Stimulated activated naive CD8-positive, alpha-beta T cell treated with anti-CD3 and anti-CD28 coated beads, Interleukin-15, amount 100 ng/mL, for 72 hours (primary cell): ENCODE data around the gene EFCAB11.
A peak's percentile ranks its signal among the peaks of the same experiment; 100 is the strongest.

Source experiments
- ATAC-seq: fragments of 150-1000 bp; cut with Tn5 transposase; 2 replicates; pipeline ENCODE4 v1.10.0; 2021; ENCODE audit warnings: mild to moderate bottlenecking, moderate library complexity
- DNase-seq, 2 donors: peaks; one replicate each; pipeline ENCODE4 v3.0.0; 2021 to 2022
- H3K27ac Mint-ChIP-seq, 2 donors: one replicate each; pipeline ENCODE4 v1.8.0; 2022; ENCODE audit warnings: mild to moderate bottlenecking in 2 of 2, mixed read lengths in 2 of 2, moderate library complexity in 2 of 2
- H3K27me3 Mint-ChIP-seq: one replicate; pipeline ENCODE4 v1.8.0; 2022; ENCODE audit warnings: mixed read lengths
- H3K4me1 Mint-ChIP-seq: one replicate; pipeline ENCODE4 v1.8.0; 2022; ENCODE audit warnings: mild to moderate bottlenecking, mixed read lengths
- H3K4me3 Mint-ChIP-seq, 2 donors: one replicate each; pipeline ENCODE4 v1.8.0; 2022; ENCODE audit warnings: mild to moderate bottlenecking in 2 of 2, mixed read lengths in 2 of 2, moderate library complexity in 1 of 2
- H3K9me3 Mint-ChIP-seq, 2 donors: one replicate each; pipeline ENCODE4 v1.8.0; 2022; ENCODE audit warnings: mixed read lengths in 2 of 2

The EFCAB11 gene

DNA sequence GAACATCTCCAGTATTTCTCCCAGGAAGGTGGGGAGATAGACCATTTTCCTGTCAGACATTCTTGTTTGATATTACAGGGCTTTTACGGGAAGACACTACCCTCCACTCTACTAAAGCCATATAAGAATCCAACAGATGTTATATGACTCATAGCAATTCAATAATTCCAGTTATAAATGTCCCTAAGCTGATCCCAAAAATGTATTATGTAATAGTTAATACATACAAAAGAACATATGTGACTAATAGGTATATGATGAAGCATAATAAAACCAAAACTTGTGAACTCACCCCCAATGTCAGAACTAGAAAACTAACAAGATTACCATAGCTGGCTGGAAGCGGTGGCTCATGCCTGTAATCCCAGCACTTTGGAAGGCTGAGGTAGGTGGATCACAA is 84.2 kb downstream of the EFCAB11 start:
- no peak overlapping the region for H3K27ac Mint-ChIP-seq
- no peak overlapping the region for H3K4me3 Mint-ChIP-seq
- peaks cover 15 to 19% of the 10 kb centered on the region in 2 donors for H3K9me3 Mint-ChIP-seq
- no peaks in the 10 kb centered on the region for H3K27me3 Mint-ChIP-seq
- no peak for ATAC-seq
- H3K4me1 Mint-ChIP-seq: no peaks in the 10 kb centered on the region
- no peak for DNase-seq

DNA sequence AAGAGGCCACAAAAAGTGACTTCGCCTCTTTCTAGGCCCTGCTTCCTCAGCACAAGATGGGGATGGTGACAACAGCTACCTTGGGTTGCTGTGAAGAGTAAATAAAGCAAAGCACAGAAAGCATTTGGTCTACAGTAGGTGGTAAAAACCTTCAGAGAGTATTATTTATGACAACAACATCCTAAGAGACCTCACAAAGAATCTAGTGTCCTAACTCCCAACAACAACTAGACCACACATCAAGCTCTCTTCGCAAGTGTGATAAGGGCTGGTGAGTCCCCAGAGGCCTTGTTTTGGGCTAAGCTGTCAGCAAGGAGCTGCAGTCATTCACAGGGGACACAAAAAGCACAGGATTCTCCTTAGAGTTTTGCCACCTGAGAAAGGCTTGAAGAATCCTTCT is 84.9 kb downstream of the EFCAB11 start:
- no peak for DNase-seq
- no peak for ATAC-seq
- peak overlapping the region; percentile 14 to 24 for H3K27ac Mint-ChIP-seq
- peaks cover 9 to 13% of the 10 kb centered on the region in 2 donors for H3K9me3 Mint-ChIP-seq
- H3K4me3 Mint-ChIP-seq: no peak overlapping the region
- H3K4me1 Mint-ChIP-seq: no peaks in the 10 kb centered on the region
- no peaks in the 10 kb centered on the region for H3K27me3 Mint-ChIP-seq

DNA sequence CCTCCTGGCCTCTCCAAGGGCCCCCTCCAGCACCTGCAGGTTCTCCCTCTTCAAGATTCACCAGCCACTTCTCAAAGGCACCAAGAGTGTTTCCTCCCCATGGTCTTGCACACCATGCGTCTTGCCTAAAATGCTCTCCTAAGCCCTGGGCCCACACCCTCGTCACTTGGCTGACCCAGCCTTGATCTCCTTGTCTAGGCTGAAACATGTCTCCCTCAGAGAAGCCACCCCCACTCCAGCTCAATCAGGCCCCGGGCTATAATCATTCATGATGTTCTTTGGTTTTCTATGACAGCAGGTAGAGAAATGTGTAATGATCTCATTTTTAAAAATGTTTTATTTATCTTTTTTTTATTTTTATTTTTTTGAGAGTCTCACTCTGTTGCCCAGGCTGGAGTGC is 88.1 kb downstream of the EFCAB11 start:
- Mint-ChIP-seq H3K27me3 (no peaks in the 10 kb centered on the region), H3K27ac (peak overlapping the region in 1 of 2 donors; percentile 67), H3K4me3 (no peak overlapping the region), H3K9me3 (no peaks in the 10 kb centered on the region), H3K4me1 (no peaks in the 10 kb centered on the region)
- ATAC-seq (no peak), DNase-seq (no peak)

DNA sequence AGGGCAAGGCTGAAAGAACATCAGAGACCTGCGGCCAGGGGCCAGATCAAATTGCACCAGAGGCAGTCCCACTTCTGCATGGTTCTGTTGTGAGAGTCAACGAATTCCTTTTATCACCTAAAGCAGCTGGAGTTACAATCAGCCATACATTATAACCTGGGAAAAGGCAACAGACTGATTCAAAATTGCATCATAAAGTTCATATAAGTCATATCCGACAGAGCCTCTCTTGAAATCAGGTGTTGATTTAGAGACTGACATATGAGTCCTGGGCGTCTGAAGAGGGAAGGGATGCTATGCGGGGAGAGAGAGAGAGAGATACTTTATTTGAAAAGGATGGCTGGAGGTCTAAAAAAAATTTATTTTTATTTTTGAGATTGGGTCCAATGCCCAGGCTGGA is 89.4 kb downstream of the EFCAB11 start:
- H3K4me1 Mint-ChIP-seq: no peaks in the 10 kb centered on the region
- ATAC-seq: no peak

DNA sequence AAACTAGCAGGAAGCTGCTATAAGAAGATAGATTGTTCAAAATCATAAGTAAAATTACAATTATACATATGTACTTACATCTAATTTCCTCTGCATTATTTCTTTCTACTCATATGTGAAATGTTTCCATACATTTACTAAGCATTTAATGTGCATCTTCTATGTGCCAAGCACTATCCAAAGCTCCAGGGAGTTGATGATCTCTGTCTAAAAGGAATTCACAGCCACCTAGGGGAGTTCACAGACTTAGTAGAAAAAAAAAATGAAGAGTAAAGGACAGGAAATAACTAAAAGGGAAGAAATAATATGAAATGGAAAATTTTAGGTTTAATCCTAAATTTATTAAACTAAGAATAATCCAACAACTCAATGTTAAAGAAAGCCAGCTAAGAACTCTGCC is 91.7 kb downstream of the EFCAB11 start:
- no peak for DNase-seq
- Mint-ChIP-seq H3K4me1 (no peaks in the 10 kb centered on the region), H3K27ac (no peak overlapping the region), H3K4me3 (no peak overlapping the region), H3K27me3 (no peaks in the 10 kb centered on the region), H3K9me3 (peaks cover 0 to 6% of the 10 kb centered on the region in 2 donors)
- ATAC-seq: no peak

More for the DNA sequence above, 89.4 kb downstream of the EFCAB11 start:
- H3K27ac Mint-ChIP-seq: no peak overlapping the region
- DNase-seq: no peak
- H3K4me3 Mint-ChIP-seq: no peak overlapping the region
- H3K9me3 Mint-ChIP-seq: peaks cover 0 to 6% of the 10 kb centered on the region in 2 donors
- H3K27me3 Mint-ChIP-seq: no peaks in the 10 kb centered on the region

DNA sequence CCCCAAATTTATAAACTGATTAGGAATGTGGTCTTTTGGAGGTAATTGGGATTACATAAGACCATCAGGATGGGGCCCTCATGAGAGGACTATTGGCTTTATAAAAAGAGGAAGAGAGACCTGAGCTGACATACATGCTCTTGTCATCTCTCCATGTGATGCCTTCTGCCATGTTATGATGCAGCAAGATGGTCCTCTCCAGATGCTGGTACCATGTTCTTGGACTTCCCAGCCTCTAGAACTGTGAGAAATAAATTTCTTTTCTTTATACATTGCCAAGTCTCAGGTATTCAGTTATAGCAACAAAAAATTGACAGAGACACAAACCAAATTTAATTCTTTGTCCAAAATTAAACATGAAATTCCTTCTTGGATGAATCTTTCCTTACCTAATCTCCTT is 92.9 kb downstream of the EFCAB11 start:
- Mint-ChIP-seq H3K4me3 (no peak overlapping the region), H3K4me1 (no peaks in the 10 kb centered on the region)

DNA sequence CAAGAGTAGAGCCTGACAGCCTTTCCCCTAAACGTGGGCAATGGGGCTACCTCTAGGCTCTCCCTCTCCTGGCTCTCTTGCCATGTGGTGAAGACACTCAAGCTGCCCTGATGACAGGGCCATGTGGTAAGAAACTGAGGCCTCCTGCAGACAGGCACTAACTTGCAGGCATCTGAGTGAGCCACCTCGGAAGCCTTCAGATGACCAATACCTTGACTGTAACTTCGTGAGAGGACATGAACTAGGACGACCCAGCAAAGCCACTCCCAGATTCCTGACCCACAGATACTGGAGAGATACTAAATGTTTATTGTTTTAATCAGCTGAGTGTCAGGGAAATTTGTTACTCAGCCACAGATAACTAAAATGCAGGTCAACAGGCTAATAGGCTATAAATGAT is 96.4 kb downstream of the EFCAB11 start:
- no peak for DNase-seq
- no peaks in the 10 kb centered on the region for H3K27me3 Mint-ChIP-seq
- H3K4me3 Mint-ChIP-seq: no peak overlapping the region
- ATAC-seq: no peak
- H3K9me3 Mint-ChIP-seq: peaks cover 0 to 6% of the 10 kb centered on the region in 2 donors
- H3K4me1 Mint-ChIP-seq: no peaks in the 10 kb centered on the region
- no peak overlapping the region for H3K27ac Mint-ChIP-seq

More for the DNA sequence above, 92.9 kb downstream of the EFCAB11 start:
- no peak for DNase-seq
- peaks cover 0 to 6% of the 10 kb centered on the region in 2 donors for H3K9me3 Mint-ChIP-seq
- H3K27me3 Mint-ChIP-seq: no peaks in the 10 kb centered on the region
- H3K27ac Mint-ChIP-seq: no peak overlapping the region
- ATAC-seq: no peak

DNA sequence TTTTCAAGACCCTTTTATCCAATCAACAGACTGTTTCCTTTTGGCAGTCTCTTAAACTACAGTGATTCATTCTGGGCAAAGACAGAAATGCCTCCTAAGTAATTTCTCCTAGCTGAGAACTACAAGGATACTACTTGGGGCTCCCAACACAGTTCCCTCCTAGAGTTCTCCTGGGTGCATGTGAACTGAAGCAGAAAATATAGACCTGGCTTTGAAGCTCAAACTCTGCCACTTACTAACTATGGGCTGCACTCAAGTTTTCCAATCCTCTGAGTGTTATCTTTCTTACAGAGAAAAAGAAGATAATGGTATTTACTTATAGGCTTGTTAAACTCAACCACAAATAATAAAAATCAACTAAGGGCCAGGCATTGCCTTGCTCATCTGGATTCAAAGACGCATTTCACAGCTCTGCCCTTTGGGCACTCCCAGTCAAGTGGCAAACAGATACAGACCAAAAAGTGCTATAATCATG is 97.6 kb downstream of the EFCAB11 start:
- H3K9me3 Mint-ChIP-seq: peaks cover 0 to 6% of the 10 kb centered on the region in 2 donors
- no peak overlapping the region for H3K27ac Mint-ChIP-seq
- no peaks in the 10 kb centered on the region for H3K4me1 Mint-ChIP-seq
- DNase-seq (no peak), ATAC-seq (no peak)
- no peak overlapping the region for H3K4me3 Mint-ChIP-seq
- no peaks in the 10 kb centered on the region for H3K27me3 Mint-ChIP-seq

DNA sequence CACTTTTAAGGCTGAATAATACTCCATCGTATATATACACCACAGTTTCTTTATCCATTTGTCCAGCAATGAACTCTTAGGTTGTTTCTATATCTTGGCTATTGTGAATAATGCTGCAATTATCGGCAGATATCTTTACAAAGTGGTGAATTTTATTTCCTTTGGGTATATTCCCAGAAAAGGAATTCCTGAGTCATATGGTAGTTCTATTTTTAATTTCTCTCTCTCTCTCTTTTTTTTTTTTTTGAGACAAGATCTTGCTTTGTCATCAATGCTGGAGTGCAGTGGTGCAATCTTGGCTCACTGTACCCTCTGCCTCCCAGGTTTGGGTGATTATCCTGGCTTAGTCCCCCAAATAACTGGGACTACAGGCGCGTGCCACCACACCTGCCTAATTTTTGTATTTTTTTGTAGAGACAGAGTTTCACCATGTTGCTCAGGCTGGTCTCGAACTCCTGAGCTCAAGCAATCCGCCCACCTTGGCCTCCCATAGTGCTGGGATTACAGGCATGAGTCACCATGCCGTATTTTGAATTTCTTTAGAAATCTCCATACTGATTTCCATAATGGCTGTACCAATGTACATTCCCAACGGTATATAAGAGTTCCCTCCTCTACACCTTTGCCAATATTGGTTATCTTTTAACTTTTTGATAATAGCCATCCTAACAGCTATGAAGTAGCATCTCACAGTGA is 98.4 kb downstream of the EFCAB11 start:
- ATAC-seq: no peak
- H3K4me3 Mint-ChIP-seq: no peak overlapping the region
- no peaks in the 10 kb centered on the region for H3K4me1 Mint-ChIP-seq
- peaks cover 0 to 3% of the 10 kb centered on the region in 2 donors for H3K9me3 Mint-ChIP-seq
- no peaks in the 10 kb centered on the region for H3K27me3 Mint-ChIP-seq
- H3K27ac Mint-ChIP-seq: no peak overlapping the region
- DNase-seq: no peak

DNA sequence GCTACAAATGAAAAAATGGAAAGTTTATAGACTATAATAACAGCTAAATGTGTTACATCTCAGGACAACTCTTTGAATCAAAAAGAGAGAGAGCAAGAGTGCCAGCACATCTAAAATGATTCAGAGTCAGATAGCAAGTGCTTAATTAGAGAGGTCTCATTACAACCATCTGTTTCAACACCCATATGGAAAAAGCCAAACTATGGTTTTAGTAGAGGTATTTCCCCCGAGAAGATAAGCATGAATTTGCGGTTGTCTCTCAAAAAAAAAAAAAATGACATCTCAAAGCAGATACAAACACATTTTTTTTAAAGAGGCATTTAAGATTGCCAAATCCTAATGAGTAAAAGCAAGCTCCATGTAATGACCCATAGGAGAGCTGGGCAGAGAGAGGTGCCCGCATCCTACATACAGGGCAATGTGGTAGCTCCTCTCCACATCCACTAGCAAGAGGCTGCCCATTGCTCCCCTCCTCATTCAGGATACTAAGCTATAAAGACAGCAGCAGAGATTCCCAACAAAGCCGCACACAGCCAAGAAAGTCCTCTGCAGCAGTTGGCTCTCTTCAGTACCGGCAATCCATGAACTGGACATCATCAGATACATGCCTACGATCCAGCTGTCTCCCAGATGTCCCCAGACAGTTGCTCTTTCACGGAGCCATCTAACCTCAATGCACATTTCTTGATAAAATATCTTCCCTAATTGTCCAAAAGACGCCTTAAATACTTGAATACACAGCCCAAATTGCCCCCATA is 100.4 kb downstream of the EFCAB11 start:
- Mint-ChIP-seq H3K27me3 (no peaks in the 10 kb centered on the region), H3K27ac (no peak overlapping the region), H3K4me1 (no peaks in the 10 kb centered on the region), H3K9me3 (no peaks in the 10 kb centered on the region), H3K4me3 (no peak overlapping the region)
- ATAC-seq: no peak
- DNase-seq: no peak

DNA sequence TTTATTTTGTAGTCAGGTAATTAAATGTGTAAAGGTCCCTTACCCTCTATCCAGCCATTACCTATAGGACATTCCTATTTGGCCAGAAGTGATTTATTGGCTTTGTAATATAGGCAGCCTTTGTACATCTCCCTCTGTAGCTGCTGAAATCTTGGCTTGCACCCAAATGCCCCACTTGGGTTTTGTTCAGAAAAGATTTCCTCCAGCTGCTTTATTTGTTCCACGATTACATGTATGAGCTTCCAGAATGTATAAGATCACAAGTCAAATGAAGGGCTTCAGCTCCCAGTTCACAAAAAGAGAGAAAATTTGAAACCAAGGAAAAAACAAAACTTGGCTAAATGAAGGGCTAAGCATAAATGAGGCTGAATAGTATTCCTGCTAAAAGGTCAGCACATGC is 103.4 kb downstream of the EFCAB11 start:
- Mint-ChIP-seq H3K27ac (no peak overlapping the region), H3K9me3 (peaks cover 0 to 7% of the 10 kb centered on the region in 2 donors), H3K27me3 (no peaks in the 10 kb centered on the region), H3K4me3 (no peak overlapping the region), H3K4me1 (no peaks in the 10 kb centered on the region)
- ATAC-seq (no peak), DNase-seq (no peak)

DNA sequence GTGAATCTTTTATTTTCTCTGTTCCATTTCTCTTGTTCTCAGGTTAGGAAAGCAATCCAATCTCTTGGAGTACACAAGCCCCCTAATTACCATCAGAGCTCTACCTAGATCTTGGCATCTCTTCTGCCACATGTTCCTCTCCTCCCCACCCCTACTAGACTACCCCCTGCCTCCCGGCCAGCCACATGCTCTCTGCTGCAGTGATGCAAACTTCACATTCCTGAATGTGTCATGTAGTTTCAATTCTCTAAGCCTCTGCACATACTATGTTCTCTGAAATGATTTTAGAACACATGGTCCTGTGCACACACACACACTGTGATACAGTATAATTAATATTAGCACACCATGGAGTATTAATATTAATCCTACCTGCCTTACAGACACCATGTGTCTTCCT is 104.6 kb downstream of the EFCAB11 start:
- no peak for DNase-seq
- H3K4me1 Mint-ChIP-seq: no peaks in the 10 kb centered on the region
- H3K27ac Mint-ChIP-seq: no peak overlapping the region
- no peaks in the 10 kb centered on the region for H3K27me3 Mint-ChIP-seq
- no peak overlapping the region for H3K4me3 Mint-ChIP-seq
- ATAC-seq: no peak
- H3K9me3 Mint-ChIP-seq: peaks cover 0 to 7% of the 10 kb centered on the region in 2 donors

DNA sequence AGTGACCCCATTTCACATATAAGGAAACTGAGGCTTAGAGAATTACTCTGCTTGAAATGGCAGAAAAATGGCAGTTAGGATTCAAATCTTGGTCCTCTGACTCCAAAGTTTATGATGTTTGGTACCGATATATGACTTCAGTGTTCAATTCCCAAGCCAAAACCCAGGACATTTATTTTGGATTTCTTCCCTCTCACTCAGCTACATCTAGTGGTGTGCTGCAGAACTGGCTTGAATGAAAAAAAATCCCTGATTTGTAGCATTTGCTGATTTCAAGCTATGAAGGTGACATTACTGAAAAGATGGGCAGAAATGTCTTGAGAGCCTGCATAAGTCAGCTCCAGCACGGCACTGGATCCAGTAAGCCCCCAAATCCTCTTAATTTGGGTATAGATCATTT is 106.4 kb downstream of the EFCAB11 start:
- peaks cover 0 to 7% of the 10 kb centered on the region in 2 donors for H3K9me3 Mint-ChIP-seq
- H3K27ac Mint-ChIP-seq: no peak overlapping the region
- DNase-seq: no peak
- no peak overlapping the region for H3K4me3 Mint-ChIP-seq
- no peaks in the 10 kb centered on the region for H3K27me3 Mint-ChIP-seq
- no peak for ATAC-seq
- no peaks in the 10 kb centered on the region for H3K4me1 Mint-ChIP-seq

DNA sequence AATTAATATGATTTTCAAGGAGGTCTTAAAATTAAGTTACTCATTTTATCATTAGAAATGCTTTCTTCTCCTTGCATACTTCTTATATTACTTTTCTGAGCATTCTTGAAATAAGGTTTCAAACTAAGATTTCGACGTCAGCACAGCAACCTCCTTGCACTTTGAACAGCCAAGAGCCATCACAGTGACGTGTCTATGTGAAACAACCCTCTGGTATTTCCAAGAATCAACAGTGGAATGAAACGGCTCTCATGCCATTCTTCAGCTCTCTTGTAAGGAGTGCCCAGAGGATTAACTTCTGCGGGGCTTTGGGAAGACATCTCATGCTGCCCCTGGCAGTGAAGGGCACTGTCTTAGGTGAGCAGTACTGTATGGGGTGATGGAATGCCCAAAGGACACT is 109.2 kb downstream of the EFCAB11 start:
- Mint-ChIP-seq H3K4me3 (no peak overlapping the region), H3K9me3 (peaks cover 0 to 7% of the 10 kb centered on the region in 2 donors), H3K27me3 (no peaks in the 10 kb centered on the region), H3K27ac (no peak overlapping the region), H3K4me1 (no peaks in the 10 kb centered on the region)
- ATAC-seq (no peak), DNase-seq (no peak)

DNA sequence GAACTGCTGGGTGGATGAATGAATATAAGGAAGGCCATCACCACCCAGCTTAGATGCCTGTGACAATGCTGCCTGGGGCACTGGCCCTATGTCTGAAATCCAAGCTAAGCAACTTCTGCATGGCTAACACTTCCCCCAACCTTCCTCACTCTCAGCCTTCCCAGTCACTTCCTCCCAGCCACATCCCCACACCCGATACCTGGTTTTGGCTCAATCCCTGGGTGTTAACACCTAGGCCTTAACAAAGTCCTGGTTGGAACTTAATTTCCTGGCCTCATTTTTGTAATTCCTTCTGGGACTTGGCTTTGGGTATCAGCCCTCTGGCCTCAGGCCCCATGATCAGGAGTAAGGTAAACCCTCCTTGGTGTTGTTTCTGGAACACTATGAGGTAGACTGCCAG is 110.0 kb downstream of the EFCAB11 start:
- peaks cover 0 to 7% of the 10 kb centered on the region in 2 donors for H3K9me3 Mint-ChIP-seq
- H3K27me3 Mint-ChIP-seq: no peaks in the 10 kb centered on the region
- H3K4me3 Mint-ChIP-seq: no peak overlapping the region
- DNase-seq (no peak), ATAC-seq (no peak)
- H3K27ac Mint-ChIP-seq: no peak overlapping the region
- H3K4me1 Mint-ChIP-seq: no peaks in the 10 kb centered on the region

DNA sequence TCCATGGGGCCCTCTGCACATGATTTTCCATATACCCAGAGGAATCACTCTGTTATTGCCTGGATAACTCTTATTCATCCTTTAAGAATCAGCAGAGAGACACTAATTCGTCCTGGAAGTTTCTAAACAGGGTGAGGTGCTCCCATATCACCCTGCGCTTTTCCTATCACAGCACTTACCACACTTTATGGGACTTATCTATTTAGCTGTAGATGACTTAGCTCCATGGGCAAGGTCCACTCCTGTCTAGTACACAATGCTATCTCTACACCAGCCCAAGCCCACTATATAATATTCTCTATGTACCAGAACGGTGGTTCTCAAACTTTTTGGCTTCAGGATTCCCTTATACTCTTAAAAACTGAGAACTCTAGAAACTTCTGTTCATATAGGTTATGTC is 111.7 kb downstream of the EFCAB11 start:
- no peak for ATAC-seq

More for the DNA sequence above, 111.7 kb downstream of the EFCAB11 start:
- Mint-ChIP-seq H3K27ac (peak overlapping the region in 1 of 2 donors; percentile 10), H3K27me3 (no peaks in the 10 kb centered on the region), H3K4me3 (no peak overlapping the region), H3K4me1 (no peaks in the 10 kb centered on the region), H3K9me3 (peaks cover 0 to 15% of the 10 kb centered on the region in 2 donors)
- DNase-seq: no peak
